ENCODE results near the gene DHCR24. TPM values are rescaled to one million over a fixed set of nuclear protein-coding genes. Genes with fewer than 3 reads are reported as not detected.
"Not testable (repeated sequence)": the region's sequence is repeated elsewhere in the genome, so short reads cannot be mapped to it uniquely, and the experiment has no call there.

DHCR24 gene
- 1.7 TPM for total RNA-seq

DNA sequence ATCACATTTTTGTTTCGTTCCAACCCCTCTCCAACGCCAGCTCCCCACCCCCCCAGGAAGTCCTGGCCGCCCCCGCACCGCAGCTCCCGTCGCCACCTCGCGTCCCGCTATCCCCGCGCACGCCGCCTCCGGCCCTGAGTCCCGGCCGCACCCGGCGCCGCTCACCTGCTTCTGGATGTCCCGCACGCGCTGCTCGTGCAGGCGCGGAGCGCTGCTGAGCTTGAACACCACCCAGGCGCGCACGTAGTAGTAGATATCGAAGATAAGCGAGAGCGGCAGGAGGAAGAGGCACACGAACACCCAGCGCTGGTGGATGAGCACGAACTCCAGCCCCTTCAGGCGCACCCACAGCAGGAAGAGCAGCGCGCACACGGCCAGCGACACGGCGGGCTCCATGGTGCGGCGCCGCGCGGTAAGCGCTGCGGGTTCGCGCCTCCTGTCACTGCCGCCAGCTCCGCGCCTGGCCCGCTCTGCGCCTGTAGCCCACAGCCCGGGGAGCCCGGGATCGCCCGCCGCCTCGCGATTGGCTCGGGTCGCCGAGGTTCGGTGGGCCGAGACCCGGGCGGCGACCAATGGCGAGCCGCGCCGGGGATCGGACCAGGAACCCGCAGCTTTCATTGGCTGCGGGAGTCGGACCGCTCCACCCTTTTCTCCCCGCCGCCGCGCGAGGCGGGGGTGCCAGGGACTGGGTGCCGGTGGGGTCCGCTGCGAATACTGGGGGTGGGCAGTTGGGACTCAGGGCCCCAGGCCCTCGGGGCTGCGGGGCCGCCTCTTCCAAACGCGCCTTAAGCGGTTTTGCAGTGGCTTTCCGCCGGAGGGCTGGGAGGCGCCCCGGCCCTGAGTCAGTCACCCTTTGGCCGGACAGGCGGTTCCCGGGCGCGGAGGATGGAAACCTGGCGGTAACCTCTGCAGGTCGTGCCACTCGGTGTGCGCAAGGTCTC lies at the start of gene DHCR24:
Gene DHCR24 (minus strand): TSS at position 472 of the 941 bp plus-strand sequence. CDS start 76 bp downstream, at position 396.
- H3K4me3 ChIP-seq (ENCODE audit: low read length), result peak within 1 kb of the TSS; percentile 53
- H3K9me3 ChIP-seq (ENCODE audit: low read depth, low read length), result no peaks in the 10 kb centered on the region
- peaks cover 32% of the 10 kb centered on the region for H3K4me1 ChIP-seq (ENCODE audit: insufficient read depth, low read length)

DNA sequence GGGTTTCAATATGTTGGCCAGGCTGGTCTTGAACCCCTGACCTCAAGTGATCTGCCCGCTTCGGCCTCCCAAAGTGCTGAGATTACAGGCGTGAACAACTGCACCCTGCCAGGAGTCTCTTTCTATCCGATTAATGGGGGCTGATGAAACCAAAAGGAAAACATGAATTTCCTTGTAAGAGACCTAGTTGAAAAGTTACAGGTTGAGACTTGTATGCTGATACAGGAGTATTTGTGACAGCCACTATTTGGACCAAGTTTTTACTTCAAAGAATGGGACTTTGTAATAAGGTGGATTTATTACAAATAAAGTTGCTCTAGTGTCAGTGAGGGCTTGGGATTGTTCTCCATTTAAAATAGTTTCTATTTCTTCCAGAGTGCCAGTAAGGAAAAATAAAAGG lies 49.8 kb upstream of the DHCR24 start:
- Histone ChIP-seq H3K4me3 (ENCODE audit: low read length) (no peak overlapping the region), H3K27me3 (ENCODE audit: insufficient read depth, low read length) (peaks cover 7% of the 10 kb centered on the region), H3K9me3 (ENCODE audit: low read depth, low read length) (no peaks in the 10 kb centered on the region), H3K4me1 (ENCODE audit: insufficient read depth, low read length) (no peaks in the 10 kb centered on the region)

More for the DNA sequence above, at the start of gene DHCR24:
- peaks cover 7% of the 10 kb centered on the region for H3K27me3 ChIP-seq (ENCODE audit: insufficient read depth, low read length)

DNA sequence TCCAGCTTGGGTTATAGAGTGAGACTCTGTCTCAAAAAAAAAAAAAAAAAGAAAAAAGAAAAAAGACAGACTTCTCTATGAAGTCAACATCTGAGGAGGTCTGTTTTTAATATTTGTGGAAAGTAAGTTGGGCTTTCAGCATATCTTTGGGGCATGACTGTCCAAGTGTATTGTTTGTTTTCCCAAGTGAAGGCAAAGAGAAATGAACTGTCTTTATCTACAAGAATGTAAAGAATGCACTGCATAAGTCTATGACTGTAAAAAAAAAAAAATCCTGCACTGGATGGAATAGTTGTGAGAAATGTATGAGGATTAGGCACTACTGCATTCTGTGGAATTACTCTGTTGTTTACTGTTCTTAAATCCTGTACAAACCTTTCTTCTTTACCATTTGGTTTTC lies 47.9 kb upstream of the DHCR24 start:
- H3K4me1 ChIP-seq (ENCODE audit: insufficient read depth, low read length), result no peaks in the 10 kb centered on the region
- no peaks in the 10 kb centered on the region for H3K9me3 ChIP-seq (ENCODE audit: low read depth, low read length)
- H3K27me3 ChIP-seq (ENCODE audit: insufficient read depth, low read length), result peaks cover 7% of the 10 kb centered on the region
- H3K4me3 ChIP-seq (ENCODE audit: low read length), result no peak overlapping the region

- H3K4me1 ChIP-seq (ENCODE audit: insufficient read depth, low read length); H3K27me3 ChIP-seq (ENCODE audit: insufficient read depth, low read length); H3K4me3 ChIP-seq (ENCODE audit: low read length); H3K9me3 ChIP-seq (ENCODE audit: low read depth, low read length): not testable (repeated sequence)
These were observed 47.1 kb upstream of the DHCR24 start for GRCh38 chr1:54934081-54934480.

- Histone ChIP-seq H3K4me3 (ENCODE audit: low read length) (no peak overlapping the region), H3K4me1 (ENCODE audit: insufficient read depth, low read length) (no peaks in the 10 kb centered on the region), H3K9me3 (ENCODE audit: low read depth, low read length) (no peaks in the 10 kb centered on the region), H3K27me3 (ENCODE audit: insufficient read depth, low read length) (no peaks in the 10 kb centered on the region)
These were observed 44.4 kb upstream of the DHCR24 start for GRCh38 chr1:54931275-54931840.

DNA sequence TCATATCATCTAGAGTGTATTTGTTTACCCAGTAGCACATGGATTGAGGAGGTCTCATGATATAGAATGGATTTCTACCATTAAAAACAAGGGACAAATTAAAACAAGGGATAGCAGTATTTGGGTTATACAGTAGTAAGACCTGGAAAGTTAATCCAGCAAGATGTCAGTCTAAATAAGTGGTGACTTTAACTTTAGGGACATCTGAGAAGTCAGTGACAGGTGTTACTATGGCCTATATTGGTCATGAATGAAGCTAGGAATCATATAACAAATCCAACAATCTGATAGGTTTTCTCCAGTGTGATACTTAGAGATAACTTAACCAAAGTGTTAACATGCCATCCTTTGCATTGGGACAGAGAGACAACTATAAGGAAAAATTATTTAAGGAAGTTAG lies 42.7 kb upstream of the DHCR24 start:
- no peaks in the 10 kb centered on the region for H3K9me3 ChIP-seq (ENCODE audit: low read depth, low read length)
- no peaks in the 10 kb centered on the region for H3K4me1 ChIP-seq (ENCODE audit: insufficient read depth, low read length)
- H3K4me3 ChIP-seq (ENCODE audit: low read length), result no peak overlapping the region

DNA sequence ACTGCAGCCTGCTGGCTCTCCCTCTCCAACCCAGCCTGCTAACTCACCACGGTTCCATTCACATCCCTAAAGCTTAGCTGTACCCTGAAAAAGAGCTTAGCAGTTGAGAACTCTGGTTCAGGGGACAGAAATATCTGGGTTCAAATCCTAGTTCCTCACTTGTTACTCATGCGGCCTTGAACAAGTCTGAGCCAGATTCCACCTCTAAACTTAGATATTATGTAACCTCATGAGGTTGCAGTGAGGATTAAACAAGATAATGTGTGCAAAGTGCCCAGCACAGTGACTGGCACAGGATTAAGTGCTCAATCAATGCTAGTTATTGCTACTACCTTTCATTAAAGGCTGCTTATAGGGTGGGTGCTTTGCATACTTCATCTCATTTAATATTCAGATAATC lies 41.3 kb upstream of the DHCR24 start:
- Histone ChIP-seq H3K27me3 (ENCODE audit: insufficient read depth, low read length) (no peaks in the 10 kb centered on the region), H3K9me3 (ENCODE audit: low read depth, low read length) (no peaks in the 10 kb centered on the region), H3K4me1 (ENCODE audit: insufficient read depth, low read length) (no peaks in the 10 kb centered on the region), H3K4me3 (ENCODE audit: low read length) (no peak overlapping the region)

More for the DNA sequence above, 42.7 kb upstream of the DHCR24 start:
- H3K27me3 ChIP-seq (ENCODE audit: insufficient read depth, low read length), result no peaks in the 10 kb centered on the region

DNA sequence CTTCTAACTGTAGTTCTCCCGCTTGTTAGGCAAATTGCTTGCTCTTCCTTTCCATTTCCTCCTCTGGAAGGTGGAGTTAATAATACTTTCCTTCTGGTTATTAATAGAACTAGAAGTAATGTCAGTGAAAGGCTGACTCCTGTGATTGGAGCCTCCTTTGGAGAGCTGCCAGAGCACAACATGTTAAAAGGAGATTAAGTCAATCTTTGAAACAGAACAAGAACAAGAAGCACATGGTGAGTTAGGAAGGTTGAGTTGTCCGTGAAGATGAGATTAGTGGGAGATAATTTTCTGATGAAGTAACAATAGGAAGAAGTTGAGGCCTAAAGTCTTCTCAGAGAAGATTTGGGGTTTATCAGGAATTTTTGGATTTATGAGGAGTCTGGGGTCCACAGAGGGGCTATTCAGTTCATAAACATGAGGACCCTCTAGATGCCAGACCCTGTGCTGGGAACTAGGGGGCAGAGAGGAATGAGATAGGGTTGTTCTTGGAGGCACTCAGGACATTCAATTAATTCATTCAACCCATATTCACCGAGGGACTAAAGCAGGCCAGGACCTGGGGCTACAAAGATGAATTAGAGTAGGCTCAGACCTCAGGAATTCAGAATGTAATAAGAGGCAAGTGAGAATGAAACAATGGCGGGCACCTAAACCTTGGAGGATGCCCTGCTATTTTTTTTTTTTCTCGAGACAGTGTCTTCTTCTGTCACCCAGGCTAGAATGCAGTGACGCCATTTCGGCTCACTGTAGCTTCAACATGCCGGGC lies 40.7 kb upstream of the DHCR24 start:
- H3K4me3 ChIP-seq (ENCODE audit: low read length), result no peak overlapping the region
- H3K9me3 ChIP-seq (ENCODE audit: low read depth, low read length), result no peaks in the 10 kb centered on the region
- H3K4me1 ChIP-seq (ENCODE audit: insufficient read depth, low read length), result no peaks in the 10 kb centered on the region
- H3K27me3 ChIP-seq (ENCODE audit: insufficient read depth, low read length), result no peaks in the 10 kb centered on the region

- no peaks in the 10 kb centered on the region for H3K27me3 ChIP-seq (ENCODE audit: insufficient read depth, low read length)
- no peak overlapping the region for H3K4me3 ChIP-seq (ENCODE audit: low read length)
- no peaks in the 10 kb centered on the region for H3K4me1 ChIP-seq (ENCODE audit: insufficient read depth, low read length)
- no peaks in the 10 kb centered on the region for H3K9me3 ChIP-seq (ENCODE audit: low read depth, low read length)
These were observed 40.0 kb upstream of the DHCR24 start for GRCh38 chr1:54926970-54927369.

DNA sequence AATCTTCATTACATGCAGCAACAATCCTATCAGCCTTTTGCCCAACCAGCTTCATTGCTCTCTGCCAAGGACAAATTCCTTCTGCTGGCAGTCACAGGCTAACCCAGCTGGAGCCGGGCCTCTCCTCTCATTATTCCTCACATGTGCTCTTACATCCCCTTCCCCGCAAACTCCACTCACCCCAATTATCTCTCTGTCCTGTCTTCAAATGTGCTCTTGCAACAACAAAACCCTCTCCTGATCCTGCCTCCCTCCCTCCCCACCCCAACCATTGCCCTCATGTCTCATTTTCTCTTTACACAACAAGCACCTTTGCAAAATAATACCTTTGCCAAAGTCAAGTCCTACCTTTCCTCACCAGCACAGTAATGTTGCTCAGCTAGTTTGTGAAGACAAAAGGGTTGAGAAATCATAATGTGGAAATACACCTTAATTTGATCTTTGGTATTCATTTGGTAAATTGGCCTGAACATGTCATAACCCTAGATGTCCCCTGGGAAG lies 36.0 kb upstream of the DHCR24 start:
- Histone ChIP-seq H3K4me1 (ENCODE audit: insufficient read depth, low read length) (no peaks in the 10 kb centered on the region), H3K27me3 (ENCODE audit: insufficient read depth, low read length) (no peaks in the 10 kb centered on the region), H3K9me3 (ENCODE audit: low read depth, low read length) (no peaks in the 10 kb centered on the region), H3K4me3 (ENCODE audit: low read length) (no peak overlapping the region)

DNA sequence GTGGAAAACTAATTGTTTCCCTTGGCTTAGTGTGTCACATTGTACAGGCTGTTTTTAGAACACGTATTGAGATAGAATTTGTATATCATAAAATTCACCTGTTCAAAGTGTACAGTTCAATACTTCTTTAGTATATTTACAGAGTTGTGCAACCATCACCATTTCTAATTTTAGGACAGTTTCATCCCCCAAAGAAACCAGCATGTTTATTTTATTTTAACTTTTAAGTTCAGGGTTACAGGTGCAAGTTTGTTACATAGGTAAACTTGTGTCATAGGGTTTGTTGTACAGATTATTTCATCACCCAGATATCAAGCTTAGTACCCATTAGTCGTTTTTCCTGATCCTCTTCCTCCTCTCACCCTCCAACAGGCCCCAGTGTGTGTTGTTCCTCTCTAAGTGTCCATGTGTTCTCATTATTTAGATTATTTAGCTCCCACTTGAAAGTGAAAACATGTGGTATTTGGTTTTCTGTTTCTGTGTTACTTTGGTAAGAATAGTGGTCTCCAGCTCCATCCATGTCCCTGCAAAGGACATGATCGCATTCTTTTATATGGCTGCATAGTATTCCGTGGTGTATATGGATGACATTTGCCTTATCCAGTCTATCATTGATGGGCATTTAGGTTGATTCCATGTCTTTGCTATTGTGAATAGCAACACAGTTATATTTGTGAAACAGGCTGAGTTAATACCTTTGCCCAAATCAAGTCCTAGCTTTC lies 35.2 kb upstream of the DHCR24 start:
- Histone ChIP-seq H3K4me3 (ENCODE audit: low read length) (no peak overlapping the region), H3K4me1 (ENCODE audit: insufficient read depth, low read length) (no peaks in the 10 kb centered on the region), H3K27me3 (ENCODE audit: insufficient read depth, low read length) (no peaks in the 10 kb centered on the region), H3K9me3 (ENCODE audit: low read depth, low read length) (no peaks in the 10 kb centered on the region)

DNA sequence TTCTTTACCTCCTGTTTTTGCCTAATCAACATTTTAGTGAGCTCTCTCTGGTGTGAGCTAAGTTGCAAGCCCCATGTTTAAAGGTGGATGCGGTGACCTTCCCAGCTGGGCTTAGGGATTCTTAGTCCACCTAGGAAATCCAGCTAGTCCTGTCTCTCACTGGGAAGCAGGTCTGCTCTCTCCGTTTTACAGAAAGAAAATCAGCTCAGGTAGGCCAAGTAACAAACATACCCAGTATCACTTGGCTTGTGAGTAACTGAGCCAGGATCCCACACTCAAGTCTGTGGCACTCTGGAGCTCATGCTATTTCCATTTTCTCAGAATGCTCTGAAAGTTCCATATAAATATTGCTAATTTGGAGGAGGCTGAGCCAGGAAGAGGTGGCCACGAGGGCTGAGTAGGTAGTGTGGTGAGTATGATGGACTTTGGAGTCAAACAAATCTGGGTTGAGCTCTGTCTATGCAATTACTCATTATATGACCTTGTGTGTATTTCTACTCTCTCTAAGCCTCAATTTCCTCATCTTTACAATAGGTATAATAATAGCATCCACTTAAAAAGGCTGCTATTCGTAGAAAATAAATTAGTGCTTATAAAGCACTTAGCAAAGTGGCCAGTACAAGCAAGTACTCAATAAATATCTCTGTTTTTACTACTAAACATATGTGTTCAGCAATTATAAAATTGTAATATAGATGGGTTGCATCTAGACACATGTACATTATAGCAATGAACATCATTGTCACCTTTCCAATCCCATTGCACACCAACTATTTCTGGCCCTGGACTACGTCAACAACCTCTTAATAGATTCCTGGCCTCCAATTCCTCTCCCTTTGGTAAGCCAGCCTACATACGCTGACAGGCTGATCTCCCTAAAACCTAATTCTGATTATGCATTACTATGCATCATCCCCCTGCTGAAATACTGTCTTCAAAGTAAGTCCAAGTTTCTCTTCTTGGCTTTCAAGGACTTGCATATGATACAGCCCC lies 32.7 kb upstream of the DHCR24 start:
- Histone ChIP-seq H3K4me1 (ENCODE audit: insufficient read depth, low read length) (no peaks in the 10 kb centered on the region), H3K27me3 (ENCODE audit: insufficient read depth, low read length) (no peaks in the 10 kb centered on the region), H3K9me3 (ENCODE audit: low read depth, low read length) (no peaks in the 10 kb centered on the region), H3K4me3 (ENCODE audit: low read length) (no peak overlapping the region)

GRCh38 chr1:54911076-54911475 lies 24.1 kb upstream of the DHCR24 start:
- not testable (repeated sequence) for H3K9me3 ChIP-seq (ENCODE audit: low read depth, low read length); H3K4me1 ChIP-seq (ENCODE audit: insufficient read depth, low read length); H3K27me3 ChIP-seq (ENCODE audit: insufficient read depth, low read length); H3K4me3 ChIP-seq (ENCODE audit: low read length)

- no peaks in the 10 kb centered on the region for H3K9me3 ChIP-seq (ENCODE audit: low read depth, low read length)
- H3K4me3 ChIP-seq (ENCODE audit: low read length), result no peak overlapping the region
- H3K4me1 ChIP-seq (ENCODE audit: insufficient read depth, low read length), result no peaks in the 10 kb centered on the region
- H3K27me3 ChIP-seq (ENCODE audit: insufficient read depth, low read length), result no peaks in the 10 kb centered on the region
These were observed 19.6 kb upstream of the DHCR24 start for GRCh38 chr1:54906586-54906985.

All from mononuclear cell (primary cell).